Endothelial cell (in vitro differentiated cells): Measurements from ENCODE around the gene SPCS3. TPM values are rescaled to one million over a fixed set of nuclear protein-coding genes. Genes with fewer than 3 reads are reported as not detected.

ENCODE experiments used
- DNase-seq: peaks from one replicate; pipeline ENCODE4 v3.0.0; 2021; ENCODE audit warnings: low spot score
- H3K27ac Mint-ChIP-seq: one replicate; pipeline ENCODE4 v1.8.0; 2021; ENCODE audit warnings: mixed read lengths, inconsistent platforms; ENCODE audit not compliant: unreplicated experiment
- H3K27me3 Mint-ChIP-seq: one replicate; pipeline ENCODE4 v1.8.0; 2021; ENCODE audit warnings: mild to moderate bottlenecking, moderate library complexity, mixed read lengths, inconsistent platforms; ENCODE audit not compliant: unreplicated experiment
- H3K36me3 Mint-ChIP-seq: one replicate; pipeline ENCODE4 v1.8.0; 2021; ENCODE audit warnings: mild to moderate bottlenecking, low read depth, mixed read lengths, inconsistent platforms; ENCODE audit not compliant: unreplicated experiment
- H3K4me1 Mint-ChIP-seq: one replicate; pipeline ENCODE4 v1.8.0; 2021; ENCODE audit warnings: mild to moderate bottlenecking, mixed read lengths, inconsistent platforms; ENCODE audit not compliant: unreplicated experiment
- H3K4me3 Mint-ChIP-seq: one replicate; pipeline ENCODE4 v1.8.0; 2021; ENCODE audit warnings: mild to moderate bottlenecking, mixed read lengths, inconsistent platforms; ENCODE audit not compliant: unreplicated experiment
- H3K9me3 Mint-ChIP-seq: one replicate; pipeline ENCODE4 v1.8.0; 2021; ENCODE audit warnings: mixed read lengths, inconsistent platforms; ENCODE audit not compliant: unreplicated experiment
- total RNA-seq: library from RNA; stranded (reverse); fragmentation: NEBNext Ultra II Directional; extraction: Animal tissue kit (Norgen Biotek cat#: 25700); gene quantifications from one replicate; pipeline ENCODE4 v1.2.1, GENCODE V29; 2021; ENCODE audit not compliant: unreplicated experiment
- TF ChIP-seq, protein P1 (sequence below): fragments of 200-600 bp; sonication (generic); IDR thresholded peaks from one replicate; pipeline ENCODE4 v1.5.0; 2021; ENCODE audit warnings: antibody characterized with exemption; ENCODE audit not compliant: unreplicated experiment

Gene SPCS3
- total RNA-seq, 1 donor from 2014 or later: 173 TPM

DNA sequence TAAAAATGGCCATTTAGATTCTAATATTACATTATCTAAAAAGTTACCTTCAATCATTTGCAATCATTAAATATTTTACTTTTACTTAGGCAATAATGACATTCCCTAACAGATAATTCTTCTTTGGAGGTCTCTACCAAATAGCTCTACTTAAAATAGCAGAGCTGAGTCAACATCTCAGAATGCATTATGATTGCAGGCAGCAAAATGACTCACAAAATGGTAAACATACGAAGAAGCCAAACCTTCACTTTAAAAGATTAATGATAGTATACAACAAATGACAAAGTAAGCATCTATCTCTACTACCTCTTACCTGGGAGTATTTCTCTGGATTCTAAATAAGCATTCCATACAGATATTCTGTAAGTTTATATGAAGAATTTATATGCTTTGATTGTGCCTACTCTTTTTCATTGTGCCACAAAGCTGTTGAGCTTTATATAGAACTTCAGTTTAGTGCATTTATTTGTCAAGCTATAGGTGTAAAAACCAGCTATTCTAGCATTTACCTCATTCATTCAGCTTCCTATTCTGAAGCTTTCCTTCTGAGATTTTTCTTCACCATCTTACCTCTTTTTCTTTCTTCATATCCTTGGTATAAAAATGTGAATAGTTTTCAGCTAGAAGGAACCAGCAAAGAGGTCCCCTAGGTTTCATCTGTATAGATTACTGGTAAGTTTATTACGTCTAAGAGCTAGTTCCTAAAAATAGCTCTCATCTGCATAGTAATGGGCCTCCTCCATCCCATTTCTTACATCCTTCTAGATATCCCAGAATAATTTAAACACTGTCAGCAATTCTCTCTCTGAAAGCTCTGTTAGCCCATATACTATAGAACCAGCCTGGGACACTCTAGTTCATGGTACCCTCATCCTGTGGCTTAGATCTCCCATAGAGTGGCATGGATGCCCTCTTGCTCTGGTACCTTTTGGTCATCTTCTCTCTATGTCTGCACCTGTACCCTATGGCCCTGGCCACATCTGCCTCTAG lies 17.2 kb upstream of the SPCS3 start:
- Mint-ChIP-seq H3K4me1 (no peaks in the 10 kb centered on the region), H3K27me3 (no peaks in the 10 kb centered on the region), H3K9me3 (no peaks in the 10 kb centered on the region), H3K36me3 (no peaks in the 10 kb centered on the region), H3K27ac (no peak overlapping the region), H3K4me3 (no peak overlapping the region)
- TF ChIP-seq, protein P1, sequence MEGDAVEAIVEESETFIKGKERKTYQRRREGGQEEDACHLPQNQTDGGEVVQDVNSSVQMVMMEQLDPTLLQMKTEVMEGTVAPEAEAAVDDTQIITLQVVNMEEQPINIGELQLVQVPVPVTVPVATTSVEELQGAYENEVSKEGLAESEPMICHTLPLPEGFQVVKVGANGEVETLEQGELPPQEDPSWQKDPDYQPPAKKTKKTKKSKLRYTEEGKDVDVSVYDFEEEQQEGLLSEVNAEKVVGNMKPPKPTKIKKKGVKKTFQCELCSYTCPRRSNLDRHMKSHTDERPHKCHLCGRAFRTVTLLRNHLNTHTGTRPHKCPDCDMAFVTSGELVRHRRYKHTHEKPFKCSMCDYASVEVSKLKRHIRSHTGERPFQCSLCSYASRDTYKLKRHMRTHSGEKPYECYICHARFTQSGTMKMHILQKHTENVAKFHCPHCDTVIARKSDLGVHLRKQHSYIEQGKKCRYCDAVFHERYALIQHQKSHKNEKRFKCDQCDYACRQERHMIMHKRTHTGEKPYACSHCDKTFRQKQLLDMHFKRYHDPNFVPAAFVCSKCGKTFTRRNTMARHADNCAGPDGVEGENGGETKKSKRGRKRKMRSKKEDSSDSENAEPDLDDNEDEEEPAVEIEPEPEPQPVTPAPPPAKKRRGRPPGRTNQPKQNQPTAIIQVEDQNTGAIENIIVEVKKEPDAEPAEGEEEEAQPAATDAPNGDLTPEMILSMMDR: no peak
- no peak for DNase-seq

DNA sequence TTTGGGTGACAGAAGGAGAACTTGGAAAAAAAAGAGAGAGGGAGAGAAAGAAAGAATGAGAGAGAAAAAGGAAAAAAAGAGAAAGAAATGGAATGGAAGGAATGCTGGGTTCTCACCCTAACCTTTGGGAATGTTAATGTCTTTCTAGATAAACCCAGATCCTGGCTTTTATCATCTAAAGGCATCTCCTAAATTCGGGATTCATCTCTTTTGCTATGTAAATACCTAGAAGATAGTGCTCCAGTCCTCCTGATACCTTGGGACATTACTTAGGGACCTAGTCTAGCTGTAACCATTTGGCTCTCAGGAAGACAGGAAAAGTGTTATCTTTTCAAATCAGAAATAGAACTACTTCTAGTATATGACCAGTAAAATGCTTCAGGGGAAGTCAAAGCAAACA lies 15.8 kb upstream of the SPCS3 start:
- Mint-ChIP-seq H3K27me3 (no peaks in the 10 kb centered on the region), H3K4me1 (no peaks in the 10 kb centered on the region), H3K27ac (no peak overlapping the region), H3K36me3 (no peaks in the 10 kb centered on the region), H3K9me3 (no peaks in the 10 kb centered on the region), H3K4me3 (no peak overlapping the region)
- DNase-seq: no peak
- TF ChIP-seq, protein P1: no peak

DNA sequence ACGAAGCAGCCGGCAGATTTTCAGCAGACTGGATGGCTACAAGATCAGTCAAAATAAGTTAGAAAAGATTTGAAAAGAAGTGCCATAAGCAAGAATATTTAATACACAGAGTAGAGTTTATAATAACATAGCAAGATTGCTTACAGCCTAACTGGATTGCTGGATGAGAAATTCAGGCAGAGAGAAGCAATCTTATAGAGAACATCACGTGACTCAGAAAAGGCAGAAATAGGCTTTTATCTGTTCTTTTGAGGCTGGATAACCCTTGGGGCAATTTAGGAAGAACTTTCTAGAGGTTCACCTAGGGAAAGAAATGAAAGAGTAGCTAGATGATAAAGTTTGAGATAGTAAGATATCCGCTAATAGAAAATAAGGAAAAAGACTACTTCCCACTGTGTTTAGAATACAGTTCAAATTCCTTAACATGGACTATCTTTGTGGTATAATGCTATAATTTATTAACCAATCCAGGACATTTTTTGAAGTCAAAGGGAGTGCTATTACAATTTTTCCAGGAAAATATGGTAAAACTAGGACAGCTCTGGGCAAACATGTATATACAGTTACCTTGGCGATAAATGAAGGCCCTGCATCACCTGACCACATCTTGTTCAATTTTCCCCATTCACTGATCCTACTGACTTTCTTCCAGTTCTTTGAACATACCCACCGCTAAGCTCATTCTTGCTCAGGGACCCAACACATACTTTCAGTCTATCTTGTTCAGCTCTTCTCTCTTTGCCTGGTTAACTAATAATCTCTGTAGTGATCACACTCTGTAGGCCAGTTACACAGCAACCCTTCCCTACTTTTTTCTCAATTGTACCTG lies 12.7 kb upstream of the SPCS3 start:
- Mint-ChIP-seq H3K9me3 (no peaks in the 10 kb centered on the region), H3K27me3 (no peaks in the 10 kb centered on the region), H3K27ac (no peak overlapping the region), H3K4me1 (no peaks in the 10 kb centered on the region), H3K36me3 (no peaks in the 10 kb centered on the region), H3K4me3 (no peak overlapping the region)
- TF ChIP-seq, protein P1: no peak
- DNase-seq: no peak

DNA sequence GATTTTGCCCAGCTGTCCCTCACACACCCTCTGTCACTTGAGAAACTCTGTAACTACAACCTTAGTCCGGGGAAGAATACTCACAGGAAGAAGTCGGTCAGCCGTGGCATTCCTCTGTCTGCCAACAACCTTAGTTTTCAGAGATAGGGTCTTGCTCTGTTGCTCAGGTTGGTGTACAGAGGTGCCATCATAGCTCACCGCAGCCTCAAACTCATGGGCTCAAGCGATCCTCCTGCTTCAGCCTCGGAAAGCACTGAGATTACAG lies 12.2 kb upstream of the SPCS3 start:
- TF ChIP-seq, protein P1: no peak
- Mint-ChIP-seq H3K27me3 (no peaks in the 10 kb centered on the region), H3K4me3 (no peak overlapping the region)

DNA sequence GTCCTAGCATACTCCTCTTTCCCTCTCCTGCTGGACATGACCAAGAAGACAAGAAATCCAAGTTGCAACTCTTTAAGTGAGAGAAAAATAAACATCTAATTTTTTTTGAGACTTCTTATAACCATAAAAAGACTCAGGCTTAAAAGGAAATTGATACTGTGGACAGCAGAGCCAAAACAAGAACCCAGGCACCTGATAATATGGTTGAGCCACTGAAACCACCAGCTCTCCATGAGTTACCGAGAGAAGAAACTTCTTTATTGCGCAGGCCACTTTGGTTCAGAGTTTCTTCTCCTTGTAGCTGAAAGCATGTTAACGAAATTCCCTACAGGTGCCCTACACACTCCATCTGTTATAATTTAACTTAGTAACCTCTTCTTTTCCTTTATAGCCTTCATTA lies 11.3 kb upstream of the SPCS3 start:
- no peaks in the 10 kb centered on the region for H3K9me3 Mint-ChIP-seq
- peaks cover 2% of the 10 kb centered on the region for H3K4me1 Mint-ChIP-seq
- TF ChIP-seq, protein P1: no peak
- H3K4me3 Mint-ChIP-seq: no peak overlapping the region
- no peak for DNase-seq
- no peak overlapping the region for H3K27ac Mint-ChIP-seq
- H3K27me3 Mint-ChIP-seq: no peaks in the 10 kb centered on the region
- H3K36me3 Mint-ChIP-seq: no peaks in the 10 kb centered on the region

More for the DNA sequence above, 12.2 kb upstream of the SPCS3 start:
- DNase-seq: no peak
- H3K4me1 Mint-ChIP-seq: peaks cover 2% of the 10 kb centered on the region
- no peaks in the 10 kb centered on the region for H3K36me3 Mint-ChIP-seq
- H3K27ac Mint-ChIP-seq: no peak overlapping the region
- no peaks in the 10 kb centered on the region for H3K9me3 Mint-ChIP-seq
